HG03521 (cell line): ENCODE results near the gene PRPF31.

Experiments used
- ATAC-seq: cut with Tn5 transposase; IDR thresholded peaks from one replicate; pipeline ENCODE4 v1.9.1; 2021; ENCODE audit warnings: mild to moderate bottlenecking, moderate library complexity; ENCODE audit not compliant: unreplicated experiment

The PRPF31 gene

GRCh38 chr19:54138489-54139256 is 23.1 kb downstream of the PRPF31 start:
- no peak for ATAC-seq

GRCh38 chr19:54141356-54141755 is 25.8 kb downstream of the PRPF31 start:
- no peak for ATAC-seq

- ATAC-seq, result no peak
Measured at GRCh38 chr19:54142166-54142780, 26.7 kb downstream of the PRPF31 start.

- no peak for ATAC-seq
Measured at GRCh38 chr19:54145541-54146158, 30.1 kb downstream of the PRPF31 start.

GRCh38 chr19:54147676-54148075 is 32.1 kb downstream of the PRPF31 start:
- ATAC-seq, result no peak

GRCh38 chr19:54148158-54148557 is 32.6 kb downstream of the PRPF31 start:
- no peak for ATAC-seq

GRCh38 chr19:54149021-54149812 is 33.7 kb downstream of the PRPF31 start:
- no peak for ATAC-seq

- no peak for ATAC-seq
Measured at GRCh38 chr19:54151362-54152035, 35.9 kb downstream of the PRPF31 start.

- no peak for ATAC-seq
Measured at GRCh38 chr19:54152267-54152666, 36.7 kb downstream of the PRPF31 start.

- ATAC-seq, result no peak
Measured at GRCh38 chr19:54152878-54153524, 37.4 kb downstream of the PRPF31 start.

- ATAC-seq, result no peak
Measured at GRCh38 chr19:54153731-54154326, 38.3 kb downstream of the PRPF31 start.

- no peak for ATAC-seq
Measured at GRCh38 chr19:54154603-54155345, 39.2 kb downstream of the PRPF31 start.

- ATAC-seq, result no peak
Measured at GRCh38 chr19:54155694-54156093, 40.1 kb downstream of the PRPF31 start.

- ATAC-seq, result no peak
Measured at GRCh38 chr19:54156490-54156889, 40.9 kb downstream of the PRPF31 start.

- no peak for ATAC-seq
Measured at GRCh38 chr19:54156953-54157352, 41.4 kb downstream of the PRPF31 start.

GRCh38 chr19:54158812-54159351 is 43.3 kb downstream of the PRPF31 start:
- no peak for ATAC-seq

GRCh38 chr19:54159352-54160181 is 44.0 kb downstream of the PRPF31 start, which contains the start of gene LENG1:
TSS of gene LENG1 (minus strand) at chr19:54159721. CDS start at chr19:54159695, 26 bp downstream.
- ATAC-seq, result peak; percentile 85
